Endometrial microvascular endothelial cells (primary cell): ENCODE measurements around the gene TNNI3K. TPM values are rescaled to one million over a fixed set of nuclear protein-coding genes. Genes with fewer than 3 reads are reported as not detected.

Experiments used
- in situ Hi-C: cut with HindIII; loops from 2 replicates; pipeline ENCODE4 v1.10.0; 2017; ENCODE audit warnings: low sequenced_read_pairs, low pct_unique_long_range_greater_than_20kb; ENCODE audit errors: inconsistent ontology term
- total RNA-seq: library from RNA; depleted of rRNA; stranded (reverse); fragments of >200 nt; gene quantifications from one replicate; pipeline ENCODE4 v1.2.3, GENCODE V29; 2015; ENCODE audit errors: inconsistent ontology term

TNNI3K gene
- total RNA-seq, 1 donor from 2014 or later = not detected

- in situ Hi-C loops = no loop called here
These were observed 132.1 kb downstream of the TNNI3K start for GRCh38 chr1:74367175-74367813.

GRCh38 chr1:74368335-74368734, 133.1 kb downstream of the TNNI3K start:
- in situ Hi-C loops = no loop called here

GRCh38 chr1:74375376-74375775, 140.2 kb downstream of the TNNI3K start:
- in situ Hi-C loops = no loop called here

GRCh38 chr1:74380252-74380651, 145.1 kb downstream of the TNNI3K start:
- in situ Hi-C loops = no loop called here

GRCh38 chr1:74388855-74389254, 153.7 kb downstream of the TNNI3K start:
- in situ Hi-C loops = no loop called here

GRCh38 chr1:74392186-74392585, 157.0 kb downstream of the TNNI3K start:
- in situ Hi-C loops = no loop called here

GRCh38 chr1:74392840-74393239, 157.7 kb downstream of the TNNI3K start:
- in situ Hi-C loops = no loop called here

- in situ Hi-C loops = no loop called here
These were observed 160.4 kb downstream of the TNNI3K start for GRCh38 chr1:74395571-74395970.

- in situ Hi-C loops = no loop called here
These were observed 161.3 kb downstream of the TNNI3K start for GRCh38 chr1:74396462-74396861.

GRCh38 chr1:74396933-74397332, 161.7 kb downstream of the TNNI3K start:
- in situ Hi-C loops = no loop called here

GRCh38 chr1:74399249-74399648, 164.1 kb downstream of the TNNI3K start:
- in situ Hi-C loops = no loop called here

GRCh38 chr1:74402873-74403272, 167.7 kb downstream of the TNNI3K start:
- in situ Hi-C loops = no loop called here

GRCh38 chr1:74403606-74404005, 168.4 kb downstream of the TNNI3K start:
- in situ Hi-C loops = no loop called here

- in situ Hi-C loops = no loop called here
These were observed 171.6 kb downstream of the TNNI3K start for GRCh38 chr1:74406759-74407158.

- in situ Hi-C loops = no loop called here
These were observed 172.7 kb downstream of the TNNI3K start for GRCh38 chr1:74407902-74408301.

GRCh38 chr1:74412244-74412643, 177.1 kb downstream of the TNNI3K start:
- in situ Hi-C loops = no loop called here

GRCh38 chr1:74415935-74416334, 180.7 kb downstream of the TNNI3K start:
- in situ Hi-C loops = no loop called here

GRCh38 chr1:74419611-74420010, 184.4 kb downstream of the TNNI3K start:
- in situ Hi-C loops = no loop called here

GRCh38 chr1:74420467-74420866, 185.3 kb downstream of the TNNI3K start:
- in situ Hi-C loops = no loop called here

- in situ Hi-C loops = no loop called here
These were observed 187.5 kb downstream of the TNNI3K start for GRCh38 chr1:74422421-74423292.
